HL-60 (cell line): ENCODE data around the gene PPM1E.

Experiments used
- DNase-seq, 2 experiments: peaks; one replicate each; pipeline ENCODE4 v3.0.0-alpha.2; 2010 to 2020; ENCODE audit warnings: low read depth in 1 of 2, low spot score in 1 of 2
- H3K27ac ChIP-seq: fragments of 250-450 bp; sonication (Bioruptor Pico); replicated peaks from 2 replicates; pipeline ENCODE4 v1.5.1; 2020; ENCODE audit warnings: mild to moderate bottlenecking, moderate library complexity
- H3K27me3 ChIP-seq: fragments of 250-450 bp; sonication (Bioruptor Pico); 2 replicates; pipeline ENCODE4 v1.5.1; 2021; ENCODE audit warnings: mild to moderate bottlenecking, moderate library complexity; ENCODE audit not compliant: insufficient read depth, poor library complexity, severe bottlenecking
- H3K4me3 ChIP-seq: replicated peaks from 2 replicates; pipeline ENCODE4 v1.5.1; 2011; ENCODE audit warnings: mild to moderate bottlenecking, control low read depth, low read length; ENCODE audit not compliant: insufficient read depth
- CTCF ChIP-seq: IDR thresholded peaks from one replicate; pipeline ENCODE4 v1.5.1; 2011; ENCODE audit warnings: low read length, control low read depth, inconsistent platforms; ENCODE audit not compliant: insufficient read depth
- GABPA ChIP-seq: IDR thresholded peaks from 2 replicates; pipeline ENCODE4 v1.6.1; 2012; ENCODE audit warnings: low read depth
- POLR2AphosphoS5 ChIP-seq: IDR thresholded peaks from 2 replicates; pipeline ENCODE4 v1.6.1; 2012; ENCODE audit warnings: low read depth
- SPI1 ChIP-seq: IDR thresholded peaks from 2 replicates; pipeline ENCODE4 v1.6.1; 2012; ENCODE audit warnings: low read depth, mild to moderate bottlenecking, borderline replicate concordance
- TF ChIP-seq, protein P1 (sequence below): IDR thresholded peaks from 2 replicates; pipeline ENCODE4 v1.6.1; 2012; ENCODE audit warnings: low read depth; ENCODE audit not compliant: insufficient replicate concordance

The PPM1E gene

GRCh38 chr17:58730937-58731336 is 24.7 kb upstream of the PPM1E start:
- H3K27me3 ChIP-seq: no peaks in the 10 kb centered on the region
- DNase-seq: no peak
- TF ChIP-seq GABPA (no peak), SPI1 (no peak), POLR2AphosphoS5 (no peak), CTCF (no peak)
- TF ChIP-seq, protein P1, sequence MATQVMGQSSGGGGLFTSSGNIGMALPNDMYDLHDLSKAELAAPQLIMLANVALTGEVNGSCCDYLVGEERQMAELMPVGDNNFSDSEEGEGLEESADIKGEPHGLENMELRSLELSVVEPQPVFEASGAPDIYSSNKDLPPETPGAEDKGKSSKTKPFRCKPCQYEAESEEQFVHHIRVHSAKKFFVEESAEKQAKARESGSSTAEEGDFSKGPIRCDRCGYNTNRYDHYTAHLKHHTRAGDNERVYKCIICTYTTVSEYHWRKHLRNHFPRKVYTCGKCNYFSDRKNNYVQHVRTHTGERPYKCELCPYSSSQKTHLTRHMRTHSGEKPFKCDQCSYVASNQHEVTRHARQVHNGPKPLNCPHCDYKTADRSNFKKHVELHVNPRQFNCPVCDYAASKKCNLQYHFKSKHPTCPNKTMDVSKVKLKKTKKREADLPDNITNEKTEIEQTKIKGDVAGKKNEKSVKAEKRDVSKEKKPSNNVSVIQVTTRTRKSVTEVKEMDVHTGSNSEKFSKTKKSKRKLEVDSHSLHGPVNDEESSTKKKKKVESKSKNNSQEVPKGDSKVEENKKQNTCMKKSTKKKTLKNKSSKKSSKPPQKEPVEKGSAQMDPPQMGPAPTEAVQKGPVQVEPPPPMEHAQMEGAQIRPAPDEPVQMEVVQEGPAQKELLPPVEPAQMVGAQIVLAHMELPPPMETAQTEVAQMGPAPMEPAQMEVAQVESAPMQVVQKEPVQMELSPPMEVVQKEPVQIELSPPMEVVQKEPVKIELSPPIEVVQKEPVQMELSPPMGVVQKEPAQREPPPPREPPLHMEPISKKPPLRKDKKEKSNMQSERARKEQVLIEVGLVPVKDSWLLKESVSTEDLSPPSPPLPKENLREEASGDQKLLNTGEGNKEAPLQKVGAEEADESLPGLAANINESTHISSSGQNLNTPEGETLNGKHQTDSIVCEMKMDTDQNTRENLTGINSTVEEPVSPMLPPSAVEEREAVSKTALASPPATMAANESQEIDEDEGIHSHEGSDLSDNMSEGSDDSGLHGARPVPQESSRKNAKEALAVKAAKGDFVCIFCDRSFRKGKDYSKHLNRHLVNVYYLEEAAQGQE: no peak
- no peak overlapping the region for H3K4me3 ChIP-seq
- H3K27ac ChIP-seq: no peak overlapping the region

GRCh38 chr17:58734040-58734439 is 21.6 kb upstream of the PPM1E start:
- TF ChIP-seq CTCF: no peak
- no peak for TF ChIP-seq POLR2AphosphoS5
- TF ChIP-seq, protein P1: no peak
- no peak for TF ChIP-seq SPI1
- no peak for TF ChIP-seq GABPA
- no peak for DNase-seq
- no peak overlapping the region for H3K27ac ChIP-seq
- no peaks in the 10 kb centered on the region for H3K27me3 ChIP-seq
- H3K4me3 ChIP-seq: no peak overlapping the region

GRCh38 chr17:58734811-58735210 is 20.8 kb upstream of the PPM1E start:
- Histone ChIP-seq H3K27me3 (no peaks in the 10 kb centered on the region), H3K4me3 (no peak overlapping the region), H3K27ac (no peak overlapping the region)
- no peak for TF ChIP-seq CTCF
- TF ChIP-seq POLR2AphosphoS5: no peak
- TF ChIP-seq, protein P1: no peak
- no peak for TF ChIP-seq SPI1
- no peak for TF ChIP-seq GABPA
- no peak for DNase-seq
